Limb (tissue), 2 donors: ENCODE results near the gene DUSP7.
"Not testable (repeated sequence)": the region's sequence is repeated elsewhere in the genome, so short reads cannot be mapped to it uniquely, and the experiment has no call there.

Experiments used
- DNase-seq, 2 donors: peaks; one replicate each; pipeline ENCODE4 v3.0.0-alpha.2; 2016; ENCODE audit errors: extremely low spot score in 2 of 2

DUSP7 gene

GRCh38 chr3:52049503-52049902, 6.9 kb downstream of the DUSP7 start:
- no peak for DNase-seq

- no peak for DNase-seq
Observed at GRCh38 chr3:52047295-52047960, 8.9 kb downstream of the DUSP7 start.

- DNase-seq = no peak
Observed at GRCh38 chr3:52046902-52047239, 9.5 kb downstream of the DUSP7 start.

GRCh38 chr3:52046186-52046901, 10.0 kb downstream of the DUSP7 start:
- DNase-seq = no peak

GRCh38 chr3:52044869-52045619, 11.3 kb downstream of the DUSP7 start:
- no peak for DNase-seq

- DNase-seq = no peak
Observed at GRCh38 chr3:52043750-52044149, 12.6 kb downstream of the DUSP7 start.

GRCh38 chr3:52043039-52043438, 13.3 kb downstream of the DUSP7 start:
- not testable (repeated sequence) for DNase-seq

- no peak for DNase-seq
Observed at GRCh38 chr3:52041118-52041731, 15.1 kb downstream of the DUSP7 start.

GRCh38 chr3:52040600-52040999, 15.8 kb downstream of the DUSP7 start:
- DNase-seq = no peak

- peak in 1 of 2 donors; percentile 72 for DNase-seq
Observed at GRCh38 chr3:52039846-52040245, 16.5 kb downstream of the DUSP7 start.

- no peak for DNase-seq
Observed at GRCh38 chr3:52039426-52039825, 16.9 kb downstream of the DUSP7 start.

GRCh38 chr3:52038227-52038626, 18.1 kb downstream of the DUSP7 start:
- no peak for DNase-seq

- DNase-seq = no peak
Observed at GRCh38 chr3:52037291-52037690, 19.1 kb downstream of the DUSP7 start.

- no peak for DNase-seq
Observed at GRCh38 chr3:52036829-52037228, 19.5 kb downstream of the DUSP7 start.

GRCh38 chr3:52036222-52036694, 20.1 kb downstream of the DUSP7 start:
- no peak for DNase-seq

- DNase-seq = no peak
Observed at GRCh38 chr3:52034651-52035050, 21.7 kb downstream of the DUSP7 start.

- DNase-seq = no peak
Observed at GRCh38 chr3:52034212-52034611, 22.2 kb downstream of the DUSP7 start.

GRCh38 chr3:52033748-52034147, 22.6 kb downstream of the DUSP7 start:
- DNase-seq = not testable (repeated sequence)

GRCh38 chr3:52032702-52033408, 23.5 kb downstream of the DUSP7 start:
- DNase-seq = no peak

- DNase-seq = no peak
Observed at GRCh38 chr3:52031896-52032295, 24.5 kb downstream of the DUSP7 start.

GRCh38 chr3:52030714-52031310, 25.6 kb downstream of the DUSP7 start:
- DNase-seq = no peak
